B cell (primary cell): ENCODE results near the gene ADPRM. TPM values are rescaled to one million over a fixed set of nuclear protein-coding genes. Genes with fewer than 3 reads are reported as not detected.

ENCODE experiments used
- ATAC-seq: fragments of 200-7000 bp; cut with Tn5 transposase; one replicate; pipeline ENCODE4 v1.10.0; 2021; ENCODE audit warnings: low read depth, mild to moderate bottlenecking, moderate number of reproducible peaks, moderate library complexity
- CTCF ChIA-PET: fragments of 350-600 bp; sonication (Branson Sonifier 250); formaldehyde crosslinking; loops from one replicate; lab custom pipeline; 2021; ENCODE audit warnings: antibody characterized with exemption, inconsistent platforms; lab: Charles Lee
- POLR2A ChIA-PET: fragments of 350-600 bp; sonication (Branson Sonifier 250); formaldehyde crosslinking; loops from one replicate; lab custom pipeline; 2021; ENCODE audit warnings: antibody characterized with exemption; lab: Charles Lee
- DNase-seq: peaks from one replicate; pipeline ENCODE4 v3.0.0; 2013
- H2AFZ ChIP-seq: 2 replicates; pipeline ENCODE4 v1.6.1; 2012; ENCODE audit warnings: mild to moderate bottlenecking, low read depth, low read length; ENCODE audit not compliant: insufficient read depth, poor library complexity, severe bottlenecking
- H3K27ac ChIP-seq, 2 donors: 1 replicate in 1 of 2; 2 replicates in 1 of 2; pipeline ENCODE4 v1.5.1; 2012 to 2013; ENCODE audit warnings: low read length in 2 of 2, mild to moderate bottlenecking in 2 of 2, moderate library complexity in 1 of 2
- H3K27me3 ChIP-seq, 4 experiments: fragments of 200-600 bp in 1 of 4; sonication (generic) in 1 of 4; replicated peaks in 1 of 4; 1 replicate in 2 of 4; 2 replicates in 2 of 4; pipeline versions ENCODE4 v1.6.1 to v1.7.0; 2013 to 2016; ENCODE audit warnings: low read length in 3 of 4, mild to moderate bottlenecking in 2 of 4, mixed read lengths in 1 of 4, moderate library complexity in 1 of 4; ENCODE audit not compliant: insufficient read depth in 4 of 4, control insufficient read depth in 3 of 4; ENCODE audit errors: control extremely low read depth in 1 of 4
- H3K36me3 ChIP-seq, 2 experiments: replicated peaks in 1 of 2; 1 replicate in 1 of 2; 2 replicates in 1 of 2; pipeline versions ENCODE4 v1.6.1 to v1.7.1; 2013; ENCODE audit warnings: low read length in 1 of 2; ENCODE audit not compliant: insufficient read depth in 2 of 2, control insufficient read depth in 1 of 2; ENCODE audit errors: control extremely low read depth in 1 of 2, extremely low read depth in 1 of 2
- H3K4me1 ChIP-seq, 2 donors: fragments of 200-600 bp in 1 of 2; sonication (generic) in 1 of 2; 1 replicate in 1 of 2; 2 replicates in 1 of 2; pipeline versions ENCODE4 v1.5.1 to v1.6.1; 2013 to 2017; ENCODE audit warnings: low read length in 2 of 2; ENCODE audit not compliant: control insufficient read depth in 2 of 2, insufficient read depth in 2 of 2
- H3K4me2 ChIP-seq: replicated peaks from 2 replicates; pipeline ENCODE3; 2012; ENCODE audit warnings: mild to moderate bottlenecking, low read depth, low read length; ENCODE audit not compliant: poor library complexity, severe bottlenecking
- H3K4me3 ChIP-seq, 5 experiments: fragments of 200-600 bp in 1 of 5; sonication (generic) in 1 of 5; 1 replicate in 3 of 5; 2 replicates in 2 of 5; pipeline versions ENCODE4 v1.5.1 to v1.7.0; 2011 to 2016; ENCODE audit warnings: low read length in 4 of 5, mild to moderate bottlenecking in 4 of 5, low read depth in 2 of 5, control low read depth in 1 of 5, moderate library complexity in 1 of 5; ENCODE audit not compliant: insufficient read depth in 1 of 5; ENCODE audit errors: control extremely low read depth in 1 of 5, extremely low read depth in 1 of 5
- H3K79me2 ChIP-seq: fragments of 200-600 bp; sonication (generic); one replicate; pipeline ENCODE4 v1.6.0; 2016; ENCODE audit warnings: low read length; ENCODE audit not compliant: control insufficient read depth, insufficient read depth
- H3K9ac ChIP-seq: fragments of 200-600 bp; sonication (generic); 2 replicates; pipeline ENCODE4 v1.6.1; 2017; ENCODE audit warnings: mild to moderate bottlenecking, low read length, moderate library complexity
- H3K9me3 ChIP-seq, 3 donors: one replicate each; pipeline versions ENCODE4 v1.6.1 to v1.7.1; 2013; ENCODE audit warnings: low read length in 2 of 3; ENCODE audit not compliant: control insufficient read depth in 2 of 3, insufficient read depth in 1 of 3; ENCODE audit errors: control extremely low read depth in 1 of 3
- H4K20me1 ChIP-seq: 2 replicates; pipeline ENCODE4 v1.6.0; 2012; ENCODE audit warnings: mild to moderate bottlenecking, low read length; ENCODE audit not compliant: insufficient read depth, control insufficient read depth, poor library complexity, severe bottlenecking
- H3K27ac Mint-ChIP-seq: one replicate; pipeline ENCODE4 v1.8.0; 2021; ENCODE audit warnings: mixed read lengths
- H3K27me3 Mint-ChIP-seq: one replicate; pipeline ENCODE4 v1.8.0; 2021; ENCODE audit warnings: mixed read lengths
- H3K4me1 Mint-ChIP-seq: one replicate; pipeline ENCODE4 v1.8.0; 2021; ENCODE audit warnings: mixed read lengths
- H3K4me3 Mint-ChIP-seq: one replicate; pipeline ENCODE4 v1.8.0; 2021; ENCODE audit warnings: mixed read lengths
- H3K9me3 Mint-ChIP-seq: one replicate; pipeline ENCODE4 v1.8.0; 2022; ENCODE audit warnings: mixed read lengths; ENCODE audit not compliant: insufficient read depth
- CTCF ChIP-seq: fragments of 200-600 bp; IDR thresholded peaks from one replicate; pipeline ENCODE4 v1.8.0; 2022; ENCODE audit warnings: antibody characterized with exemption, mild to moderate bottlenecking
- EZH2 ChIP-seq: IDR thresholded peaks from 2 replicates; pipeline ENCODE4 v1.6.1; 2012; ENCODE audit warnings: borderline replicate concordance, low read depth, mild to moderate bottlenecking, moderate library complexity, low read length; ENCODE audit not compliant: insufficient read depth, poor library complexity, severe bottlenecking
- WGBS: methylation state at CpG from one replicate; pipeline ENCODE4 v1.1.5; 2013; ENCODE audit warnings: missing lambda C conversion rate; ENCODE audit not compliant: insufficient coverage; 5-methylcytosine and 5-hydroxymethylcytosine counted together
- intact Hi-C: fragments of 100-400 bp; cut with micrococcal nuclease; formaldehyde crosslinking; loops from one replicate; pipeline ENCODE4 v1.10.0; 2022
- polyA plus RNA-seq: library from polyadenylated mRNA; depleted of rRNA; stranded (reverse); fragments of >200 nt; gene quantifications from 2 replicates; pipeline ENCODE4 v1.2.3, GENCODE V29; 2012
- total RNA-seq, 2 donors: library from RNA; stranded (reverse); fragments of 120-200 nt in 1 of 2; gene quantifications; 1 replicate in 1 of 2; 2 replicates in 1 of 2; pipeline versions ENCODE4 v1.2.3 to v1.2.4, GENCODE V29; 2013 to 2022

ADPRM gene
- total and polyA plus RNA-seq, 2 donors (not counting 1 experiment from before 2014, with no cell fraction given): 24.3 to 29.1 TPM

GRCh38 chr17:10648381-10648780 lies 49.0 kb upstream of the ADPRM start:
- peaks cover 6% of the 10 kb centered on the region in 2 donors for H3K4me1 ChIP-seq
- Mint-ChIP-seq H3K9me3 (no peaks in the 10 kb centered on the region), H3K4me3 (no peak overlapping the region), H3K27me3 (no peaks in the 10 kb centered on the region), H3K27ac (no peak overlapping the region), H3K4me1 (peaks cover 7% of the 10 kb centered on the region)
- DNase-seq (no peak), ATAC-seq (no peak)
- 100% methylated on average over 2 of the region's 5 CpGs for WGBS
- peaks cover 0 to 11% of the 10 kb centered on the region in 2 experiments for H3K36me3 ChIP-seq
- TF ChIP-seq CTCF (no peak), EZH2 (no peak)
- intact Hi-C loops: no loop called here
- no peaks in the 10 kb centered on the region for H3K9me3 ChIP-seq
- ChIA-PET CTCF (interaction anchor here (0.9 to 5.9 kb wide), 3 partner anchors 16 to 199 kb away, joined by 3 to 113 read pairs (median 100); no protein-coding TSS in a partner anchor), POLR2A (no interaction called here)
- no peak overlapping the region for H3K9ac ChIP-seq
- H3K4me3 ChIP-seq: no peak overlapping the region
- H2AFZ ChIP-seq: no peak overlapping the region
- no peak overlapping the region for H3K27ac ChIP-seq
- H4K20me1 ChIP-seq: no peaks in the 10 kb centered on the region
- H3K79me2 ChIP-seq: no peaks in the 10 kb centered on the region
- H3K27me3 ChIP-seq: no peaks in the 10 kb centered on the region
- H3K4me2 ChIP-seq: no peak overlapping the region

GRCh38 chr17:10648956-10649355 lies 48.4 kb upstream of the ADPRM start:
- Mint-ChIP-seq H3K4me1 (peaks cover 10% of the 10 kb centered on the region), H3K4me3 (no peak overlapping the region), H3K9me3 (no peaks in the 10 kb centered on the region), H3K27ac (no peak overlapping the region), H3K27me3 (no peaks in the 10 kb centered on the region)
- H3K79me2 ChIP-seq: no peaks in the 10 kb centered on the region
- no peak overlapping the region for H3K9ac ChIP-seq
- no peaks in the 10 kb centered on the region for H4K20me1 ChIP-seq
- H3K9me3 ChIP-seq: no peaks in the 10 kb centered on the region
- no peak overlapping the region for H2AFZ ChIP-seq
- no peak overlapping the region for H3K4me2 ChIP-seq
- CTCF ChIA-PET: interaction anchor here (1.1 kb wide), 1 partner anchor 196 kb away, joined by 4 read pairs; no protein-coding TSS in a partner anchor
- H3K4me1 ChIP-seq: peaks cover 6% of the 10 kb centered on the region in 2 donors
- ATAC-seq (no peak), DNase-seq (no peak)
- H3K36me3 ChIP-seq: peaks cover 0 to 10% of the 10 kb centered on the region in 2 experiments
- no peak overlapping the region for H3K27ac ChIP-seq
- POLR2A ChIA-PET: no interaction called here
- 97% methylated on average over 3 of the region's 3 CpGs for WGBS
- intact Hi-C loops: no loop called here
- H3K4me3 ChIP-seq: no peak overlapping the region
- no peaks in the 10 kb centered on the region for H3K27me3 ChIP-seq
- TF ChIP-seq EZH2: no peak
- TF ChIP-seq CTCF: no peak
